Neural progenitor cell (in vitro differentiated cells): ENCODE data around the gene CDH3.

Experiments
- EZH2phosphoT487 ChIP-seq: fragments of 200-600 bp; sonication (generic); IDR thresholded peaks from 2 replicates; pipeline ENCODE4 v1.6.1; 2017; ENCODE audit warnings: antibody characterized with exemption
- TF ChIP-seq, protein P1 (sequence below): fragments of 200-600 bp; sonication (generic); IDR thresholded peaks from 2 replicates; pipeline ENCODE4 v1.5.1; 2017; ENCODE audit warnings: antibody characterized with exemption, mild to moderate bottlenecking

DNA sequence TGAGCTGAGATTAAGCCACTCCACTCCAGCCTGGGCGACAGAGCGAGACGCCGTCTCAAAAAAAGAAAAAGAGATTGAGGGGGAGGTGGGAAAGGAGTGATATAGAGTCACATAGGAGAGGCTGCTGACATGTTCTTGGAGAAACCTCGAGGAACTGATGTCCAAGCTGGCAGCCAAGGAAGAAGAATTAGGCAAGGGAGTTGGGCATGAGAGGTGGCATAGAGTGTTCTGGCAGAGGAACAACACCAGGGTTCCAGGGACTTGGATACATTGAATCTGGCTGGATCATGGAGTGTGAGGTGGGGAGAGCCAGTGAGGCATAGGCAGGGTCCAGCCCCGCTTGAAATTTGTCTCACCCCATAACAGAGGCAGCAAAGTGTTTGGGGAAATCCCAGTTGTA lies 10.7 kb downstream of the CDH3 start:
- TF ChIP-seq, protein P1, sequence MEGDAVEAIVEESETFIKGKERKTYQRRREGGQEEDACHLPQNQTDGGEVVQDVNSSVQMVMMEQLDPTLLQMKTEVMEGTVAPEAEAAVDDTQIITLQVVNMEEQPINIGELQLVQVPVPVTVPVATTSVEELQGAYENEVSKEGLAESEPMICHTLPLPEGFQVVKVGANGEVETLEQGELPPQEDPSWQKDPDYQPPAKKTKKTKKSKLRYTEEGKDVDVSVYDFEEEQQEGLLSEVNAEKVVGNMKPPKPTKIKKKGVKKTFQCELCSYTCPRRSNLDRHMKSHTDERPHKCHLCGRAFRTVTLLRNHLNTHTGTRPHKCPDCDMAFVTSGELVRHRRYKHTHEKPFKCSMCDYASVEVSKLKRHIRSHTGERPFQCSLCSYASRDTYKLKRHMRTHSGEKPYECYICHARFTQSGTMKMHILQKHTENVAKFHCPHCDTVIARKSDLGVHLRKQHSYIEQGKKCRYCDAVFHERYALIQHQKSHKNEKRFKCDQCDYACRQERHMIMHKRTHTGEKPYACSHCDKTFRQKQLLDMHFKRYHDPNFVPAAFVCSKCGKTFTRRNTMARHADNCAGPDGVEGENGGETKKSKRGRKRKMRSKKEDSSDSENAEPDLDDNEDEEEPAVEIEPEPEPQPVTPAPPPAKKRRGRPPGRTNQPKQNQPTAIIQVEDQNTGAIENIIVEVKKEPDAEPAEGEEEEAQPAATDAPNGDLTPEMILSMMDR, result no peak
- no peak for TF ChIP-seq EZH2phosphoT487
